Activated naive CD8-positive, alpha-beta T cell (primary cell): ENCODE results near the gene EMX1.

Source experiments
- H3K27ac Mint-ChIP-seq: one replicate; pipeline ENCODE4 v1.8.0; 2021; ENCODE audit warnings: mixed read lengths
- H3K27me3 Mint-ChIP-seq: one replicate; pipeline ENCODE4 v1.8.0; 2021; ENCODE audit warnings: mixed read lengths
- H3K36me3 Mint-ChIP-seq: one replicate; pipeline ENCODE4 v1.8.0; 2021; ENCODE audit warnings: mixed read lengths
- H3K4me1 Mint-ChIP-seq: one replicate; pipeline ENCODE4 v1.8.0; 2021; ENCODE audit warnings: low read depth, mixed read lengths
- H3K4me3 Mint-ChIP-seq: one replicate; pipeline ENCODE4 v1.8.0; 2021; ENCODE audit warnings: mild to moderate bottlenecking, mixed read lengths
- H3K9me3 Mint-ChIP-seq: one replicate; pipeline ENCODE4 v1.8.0; 2021; ENCODE audit warnings: low read depth, mixed read lengths

Gene EMX1

GRCh38 chr2:72917138-72917876 lies at the start of gene EMX1:
Gene EMX1, plus strand, starts transcription at chr2:72917519. Its CDS starts 334 bp downstream, at chr2:72917853.
- H3K4me1 Mint-ChIP-seq, result peaks cover 34% of the 10 kb centered on the region
- H3K27me3 Mint-ChIP-seq, result peaks cover 50% of the 10 kb centered on the region
- peak within 1 kb of the TSS; percentile 81 for H3K4me3 Mint-ChIP-seq
- H3K27ac Mint-ChIP-seq, result no peak within 1 kb of the TSS
- no peaks in the 10 kb centered on the region for H3K9me3 Mint-ChIP-seq
- no peaks in the 10 kb centered on the region for H3K36me3 Mint-ChIP-seq

GRCh38 chr2:72871060-72871459 lies 46.3 kb upstream of the EMX1 start:
- peaks cover 6% of the 10 kb centered on the region for H3K9me3 Mint-ChIP-seq
- H3K4me1 Mint-ChIP-seq, result no peaks in the 10 kb centered on the region
- H3K27ac Mint-ChIP-seq, result no peak overlapping the region
- peaks cover 29% of the 10 kb centered on the region for H3K27me3 Mint-ChIP-seq
- no peaks in the 10 kb centered on the region for H3K36me3 Mint-ChIP-seq
- H3K4me3 Mint-ChIP-seq, result no peak overlapping the region

- Mint-ChIP-seq H3K27me3 (peaks cover 27% of the 10 kb centered on the region), H3K4me3 (no peak overlapping the region), H3K27ac (no peak overlapping the region), H3K36me3 (no peaks in the 10 kb centered on the region), H3K4me1 (no peaks in the 10 kb centered on the region), H3K9me3 (peaks cover 6% of the 10 kb centered on the region)
Observed at GRCh38 chr2:72871880-72872279, 45.4 kb upstream of the EMX1 start.

- no peaks in the 10 kb centered on the region for H3K36me3 Mint-ChIP-seq
- H3K27ac Mint-ChIP-seq, result no peak overlapping the region
- no peaks in the 10 kb centered on the region for H3K9me3 Mint-ChIP-seq
- no peak overlapping the region for H3K4me3 Mint-ChIP-seq
- H3K27me3 Mint-ChIP-seq, result peaks cover 48% of the 10 kb centered on the region
- H3K4me1 Mint-ChIP-seq, result no peaks in the 10 kb centered on the region
Observed at GRCh38 chr2:72883356-72883962, 33.9 kb upstream of the EMX1 start.

GRCh38 chr2:72886505-72887031 lies 30.8 kb upstream of the EMX1 start:
- H3K27ac Mint-ChIP-seq, result no peak overlapping the region
- H3K27me3 Mint-ChIP-seq, result peaks cover 50% of the 10 kb centered on the region
- H3K9me3 Mint-ChIP-seq, result no peaks in the 10 kb centered on the region
- peak overlapping the region; percentile 83 for H3K4me3 Mint-ChIP-seq
- peaks cover 4% of the 10 kb centered on the region for H3K36me3 Mint-ChIP-seq
- H3K4me1 Mint-ChIP-seq, result no peaks in the 10 kb centered on the region

GRCh38 chr2:72887032-72887739 lies 30.1 kb upstream of the EMX1 start, which contains the start of gene SPR:
Gene SPR, plus strand, starts transcription at chr2:72887408. Its CDS starts 25 bp downstream, at chr2:72887433.
- Mint-ChIP-seq H3K4me3 (peak within 1 kb of the TSS; percentile 83), H3K27me3 (peaks cover 49% of the 10 kb centered on the region), H3K4me1 (no peaks in the 10 kb centered on the region), H3K27ac (no peak within 1 kb of the TSS), H3K36me3 (peaks cover 4% of the 10 kb centered on the region), H3K9me3 (no peaks in the 10 kb centered on the region)

GRCh38 chr2:72887740-72888437 lies 29.4 kb upstream of the EMX1 start:
- H3K4me1 Mint-ChIP-seq, result no peaks in the 10 kb centered on the region
- H3K4me3 Mint-ChIP-seq, result peak overlapping the region; percentile 83
- H3K27me3 Mint-ChIP-seq, result peaks cover 46% of the 10 kb centered on the region
- peaks cover 4% of the 10 kb centered on the region for H3K36me3 Mint-ChIP-seq
- no peaks in the 10 kb centered on the region for H3K9me3 Mint-ChIP-seq
- H3K27ac Mint-ChIP-seq, result no peak overlapping the region

- H3K27me3 Mint-ChIP-seq, result peaks cover 41% of the 10 kb centered on the region
- H3K4me3 Mint-ChIP-seq, result peak overlapping the region; percentile 83
- H3K27ac Mint-ChIP-seq, result no peak overlapping the region
- H3K9me3 Mint-ChIP-seq, result no peaks in the 10 kb centered on the region
- no peaks in the 10 kb centered on the region for H3K4me1 Mint-ChIP-seq
- H3K36me3 Mint-ChIP-seq, result peaks cover 4% of the 10 kb centered on the region
Observed at GRCh38 chr2:72888438-72889202, 28.7 kb upstream of the EMX1 start.

GRCh38 chr2:72889991-72890390 lies 27.3 kb upstream of the EMX1 start:
- Mint-ChIP-seq H3K27ac (no peak overlapping the region), H3K36me3 (peaks cover 4% of the 10 kb centered on the region), H3K4me3 (no peak overlapping the region), H3K4me1 (no peaks in the 10 kb centered on the region), H3K9me3 (no peaks in the 10 kb centered on the region), H3K27me3 (peaks cover 35% of the 10 kb centered on the region)

GRCh38 chr2:72891091-72891818 lies 26.1 kb upstream of the EMX1 start:
- Mint-ChIP-seq H3K27me3 (peaks cover 30% of the 10 kb centered on the region), H3K36me3 (peaks cover 4% of the 10 kb centered on the region), H3K27ac (no peak overlapping the region), H3K9me3 (no peaks in the 10 kb centered on the region), H3K4me3 (no peak overlapping the region), H3K4me1 (peaks cover 4% of the 10 kb centered on the region)

- H3K36me3 Mint-ChIP-seq, result peaks cover 4% of the 10 kb centered on the region
- H3K4me3 Mint-ChIP-seq, result no peak overlapping the region
- peaks cover 29% of the 10 kb centered on the region for H3K27me3 Mint-ChIP-seq
- no peak overlapping the region for H3K27ac Mint-ChIP-seq
- H3K9me3 Mint-ChIP-seq, result no peaks in the 10 kb centered on the region
- peaks cover 4% of the 10 kb centered on the region for H3K4me1 Mint-ChIP-seq
Observed at GRCh38 chr2:72892506-72893173, 24.7 kb upstream of the EMX1 start.

GRCh38 chr2:72893594-72894319 lies 23.6 kb upstream of the EMX1 start:
- peaks cover 31% of the 10 kb centered on the region for H3K27me3 Mint-ChIP-seq
- no peak overlapping the region for H3K4me3 Mint-ChIP-seq
- H3K9me3 Mint-ChIP-seq, result no peaks in the 10 kb centered on the region
- H3K36me3 Mint-ChIP-seq, result peaks cover 4% of the 10 kb centered on the region
- peaks cover 4% of the 10 kb centered on the region for H3K4me1 Mint-ChIP-seq
- H3K27ac Mint-ChIP-seq, result no peak overlapping the region

GRCh38 chr2:72894514-72894913 lies 22.8 kb upstream of the EMX1 start:
- H3K27me3 Mint-ChIP-seq, result peaks cover 30% of the 10 kb centered on the region
- no peak overlapping the region for H3K27ac Mint-ChIP-seq
- H3K36me3 Mint-ChIP-seq, result peaks cover 4% of the 10 kb centered on the region
- no peak overlapping the region for H3K4me3 Mint-ChIP-seq
- peaks cover 4% of the 10 kb centered on the region for H3K4me1 Mint-ChIP-seq
- no peaks in the 10 kb centered on the region for H3K9me3 Mint-ChIP-seq
